ENCODE results near the gene ZNF641. TPM values are rescaled to one million over a fixed set of nuclear protein-coding genes. Genes with fewer than 3 reads are reported as not detected.

Gene ZNF641
- total and polyA plus RNA-seq, 8 donors = 8.0 to 14.4 (median 11.3) TPM

- intact Hi-C loops (cut with DNase I) = no loop called here
- no peak overlapping the region for H3K4me3 ChIP-seq
- no peaks in the 10 kb centered on the region for H3K9me3 ChIP-seq
- no peaks in the 10 kb centered on the region for H3K4me1 ChIP-seq
- peaks cover 0 to 3% (median 0%) of the 10 kb centered on the region in 4 donors for H3K27me3 ChIP-seq
- no peak for DNase-seq
- ATAC-seq = no peak
- no peak for FAIRE-seq
- H3K27ac ChIP-seq = no peak overlapping the region
- TF ChIP-seq CTCF (IDR thresholded peaks at IDR 0.05) = no peak
- no peaks in the 10 kb centered on the region for H3K36me3 ChIP-seq
- WGBS, 2 donors = 78 to 85% methylated on average over 55 of the region's 55 CpGs
These were observed 21.4 kb downstream of the ZNF641 start for GRCh38 chr12:48329199-48329939.

- Histone ChIP-seq H3K4me1 (no peaks in the 10 kb centered on the region), H3K36me3 (no peaks in the 10 kb centered on the region), H3K4me3 (no peak overlapping the region), H3K9me3 (no peaks in the 10 kb centered on the region), H3K27me3 (no peaks in the 10 kb centered on the region), H3K27ac (no peak overlapping the region)
- intact Hi-C loops (cut with DNase I) = no loop called here
- 78% methylated on average over 2 of the region's 2 CpGs; no CpG with 5 or more reads in 1 of the 2 donors for WGBS, 2 donors
- TF ChIP-seq CTCF (IDR thresholded peaks at IDR 0.05) = no peak
- no peak for DNase-seq
- FAIRE-seq = no peak
- no peak for ATAC-seq
These were observed 34.2 kb downstream of the ZNF641 start for GRCh38 chr12:48316491-48316890.

- intact Hi-C loops (cut with DNase I) = no loop called here
- no peaks in the 10 kb centered on the region for H3K27me3 ChIP-seq
- H3K4me1 ChIP-seq = no peaks in the 10 kb centered on the region
- 41% methylated on average over 3 of the region's 3 CpGs for WGBS, 2 donors
- H3K36me3 ChIP-seq = no peaks in the 10 kb centered on the region
- DNase-seq = no peak
- TF ChIP-seq CTCF (IDR thresholded peaks at IDR 0.05) = no peak
- no peaks in the 10 kb centered on the region for H3K9me3 ChIP-seq
- no peak overlapping the region for H3K4me3 ChIP-seq
- no peak for FAIRE-seq
- H3K27ac ChIP-seq = no peak overlapping the region
- ATAC-seq = no peak
These were observed 39.4 kb downstream of the ZNF641 start for GRCh38 chr12:48311313-48311712.

DNA sequence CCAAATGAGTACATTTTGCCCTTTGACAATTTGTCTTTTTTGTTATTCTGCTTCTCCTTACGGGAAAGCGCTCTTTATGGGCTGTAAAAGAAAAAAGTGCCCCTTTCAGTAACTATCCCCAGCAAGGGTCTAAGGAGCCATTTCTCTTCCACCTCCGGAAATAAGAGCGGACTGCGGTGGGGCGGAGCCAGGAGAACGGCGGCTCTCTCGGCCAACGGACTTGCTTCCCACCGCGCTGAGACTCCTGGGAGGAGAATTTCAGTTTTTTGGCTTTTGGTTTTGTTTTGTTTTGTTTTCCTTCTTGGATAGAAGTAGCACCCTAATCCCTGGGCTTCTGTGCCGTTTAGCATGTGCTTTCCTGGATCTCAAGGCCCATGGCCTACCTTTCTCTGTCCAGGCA lies 43.5 kb downstream of the ZNF641 start:
- intact Hi-C loops (cut with DNase I) = no loop called here
- no peaks in the 10 kb centered on the region for H3K9me3 ChIP-seq
- H3K4me3 ChIP-seq = no peak overlapping the region
- WGBS, 2 donors = 94 to 95% methylated on average over 13 of the region's 13 CpGs
- TF ChIP-seq CTCF (IDR thresholded peaks at IDR 0.05) = no peak
- no peak for FAIRE-seq
- no peaks in the 10 kb centered on the region for H3K27me3 ChIP-seq
- H3K4me1 ChIP-seq = no peaks in the 10 kb centered on the region
- ATAC-seq = no peak
- H3K36me3 ChIP-seq = no peaks in the 10 kb centered on the region
- no peak overlapping the region for H3K27ac ChIP-seq
- no peak for DNase-seq

GRCh38 chr12:48305190-48305589 lies 45.5 kb downstream of the ZNF641 start:
- Histone ChIP-seq H3K27ac (no peak overlapping the region), H3K36me3 (no peaks in the 10 kb centered on the region), H3K9me3 (no peaks in the 10 kb centered on the region), H3K4me3 (no peak overlapping the region), H3K27me3 (no peaks in the 10 kb centered on the region), H3K4me1 (no peaks in the 10 kb centered on the region)
- FAIRE-seq (no peak), DNase-seq (no peak), ATAC-seq (no peak)
- intact Hi-C loops (cut with DNase I) = no loop called here
- TF ChIP-seq CTCF (IDR thresholded peaks at IDR 0.05) = no peak
- WGBS, 2 donors = 67 to 78% methylated on average over 2 of the region's 2 CpGs

Measured in pancreas (tissue), 10 donors.